ENCODE measurements around the gene GCKR. TPM values are rescaled to one million over a fixed set of nuclear protein-coding genes. Genes with fewer than 3 reads are reported as not detected.

Gene GCKR
- total and polyA plus RNA-seq, 8 donors = 0.56 to 4.0 (median 1.8) TPM

DNA sequence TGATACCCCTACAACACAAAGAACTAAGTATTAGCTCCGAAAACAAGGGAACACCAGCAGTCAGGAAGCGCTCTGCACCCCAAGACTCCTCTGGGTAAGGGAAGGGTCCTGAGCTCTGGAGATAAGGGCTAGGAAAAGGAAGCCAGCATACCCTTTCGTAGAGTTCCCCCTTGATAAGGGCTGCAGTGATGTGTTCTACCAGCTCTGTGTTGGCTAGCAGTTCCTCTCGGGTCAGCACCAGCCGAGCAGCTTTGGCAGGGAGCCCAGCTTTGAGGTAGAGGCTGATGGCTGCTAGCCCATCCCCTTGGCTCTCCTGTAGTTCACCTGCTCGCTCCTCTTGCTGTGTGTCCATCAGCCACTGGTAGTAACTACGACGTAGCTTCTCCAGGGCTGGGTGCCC is 35.5 kb upstream of the GCKR start:
- FAIRE-seq (no peak), ATAC-seq (no peak), DNase-seq (peak in 1 of 6 donors; percentile 33)
- Histone ChIP-seq H3K9me3 (no peaks in the 10 kb centered on the region), H3K4me1 (no peaks in the 10 kb centered on the region), H3K4me3 (no peak overlapping the region), H3K36me3 (peaks cover 0 to 29% (median 0%) of the 10 kb centered on the region in 3 donors), H3K27ac (no peak overlapping the region), H3K27me3 (no peaks in the 10 kb centered on the region)
- TF ChIP-seq, protein P1, sequence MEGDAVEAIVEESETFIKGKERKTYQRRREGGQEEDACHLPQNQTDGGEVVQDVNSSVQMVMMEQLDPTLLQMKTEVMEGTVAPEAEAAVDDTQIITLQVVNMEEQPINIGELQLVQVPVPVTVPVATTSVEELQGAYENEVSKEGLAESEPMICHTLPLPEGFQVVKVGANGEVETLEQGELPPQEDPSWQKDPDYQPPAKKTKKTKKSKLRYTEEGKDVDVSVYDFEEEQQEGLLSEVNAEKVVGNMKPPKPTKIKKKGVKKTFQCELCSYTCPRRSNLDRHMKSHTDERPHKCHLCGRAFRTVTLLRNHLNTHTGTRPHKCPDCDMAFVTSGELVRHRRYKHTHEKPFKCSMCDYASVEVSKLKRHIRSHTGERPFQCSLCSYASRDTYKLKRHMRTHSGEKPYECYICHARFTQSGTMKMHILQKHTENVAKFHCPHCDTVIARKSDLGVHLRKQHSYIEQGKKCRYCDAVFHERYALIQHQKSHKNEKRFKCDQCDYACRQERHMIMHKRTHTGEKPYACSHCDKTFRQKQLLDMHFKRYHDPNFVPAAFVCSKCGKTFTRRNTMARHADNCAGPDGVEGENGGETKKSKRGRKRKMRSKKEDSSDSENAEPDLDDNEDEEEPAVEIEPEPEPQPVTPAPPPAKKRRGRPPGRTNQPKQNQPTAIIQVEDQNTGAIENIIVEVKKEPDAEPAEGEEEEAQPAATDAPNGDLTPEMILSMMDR (IDR thresholded peaks at IDR 0.05) = no peak
- WGBS, 2 donors = 78 to 84% methylated on average over 8 of the region's 8 CpGs
- intact Hi-C loops (cut with DNase I) = no loop called here

DNA sequence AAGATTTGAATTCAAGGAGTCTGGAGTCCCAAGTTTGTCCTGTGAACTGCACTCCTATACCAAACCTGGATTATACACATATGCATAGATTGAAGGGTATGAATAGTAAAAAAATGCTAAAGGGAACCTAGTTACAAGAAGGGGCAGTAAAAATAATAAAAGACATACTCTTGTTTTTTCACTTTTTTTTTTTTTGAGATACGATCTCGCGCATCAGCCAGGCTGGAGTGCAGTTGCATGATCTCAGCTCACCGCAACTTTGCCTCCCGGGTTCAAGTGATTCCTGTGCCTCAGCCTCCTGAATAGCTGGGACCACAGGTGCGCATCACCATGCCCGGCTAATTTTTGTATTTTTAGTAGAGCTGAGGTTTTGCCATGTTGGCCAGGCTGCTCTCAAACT is 32.2 kb upstream of the GCKR start:
- Histone ChIP-seq H3K4me3 (no peak overlapping the region), H3K4me1 (no peaks in the 10 kb centered on the region), H3K27me3 (no peaks in the 10 kb centered on the region), H3K27ac (no peak overlapping the region), H3K9me3 (no peaks in the 10 kb centered on the region), H3K36me3 (peaks cover 0 to 3% (median 0%) of the 10 kb centered on the region in 3 donors)
- WGBS, 2 donors = 96 to 99% methylated on average over 7 of the region's 7 CpGs
- no peak for ATAC-seq
- intact Hi-C loops (cut with DNase I) = no loop called here
- FAIRE-seq = no peak
- TF ChIP-seq, protein P1 (IDR thresholded peaks at IDR 0.05) = no peak
- no peak for DNase-seq

DNA sequence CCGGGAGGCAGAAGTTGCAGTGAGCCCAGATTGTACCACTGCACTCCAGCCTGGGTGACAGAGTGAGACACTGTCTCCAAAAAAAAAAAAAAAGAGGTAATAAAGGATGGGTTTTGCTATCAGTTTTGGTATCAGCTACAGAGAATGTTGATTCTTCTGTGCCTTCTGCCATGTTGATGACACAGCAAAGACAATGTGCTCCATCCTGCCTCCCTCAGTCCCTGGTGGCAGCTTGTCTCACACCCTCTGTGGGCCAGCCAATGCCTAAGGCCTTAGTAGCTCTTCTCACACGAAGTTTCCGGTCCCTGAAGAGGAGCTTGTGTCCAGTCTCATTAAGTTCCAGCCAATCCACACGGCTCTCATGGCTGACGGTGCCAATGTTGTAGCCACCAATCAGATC is 24.7 kb upstream of the GCKR start:
- no peak for FAIRE-seq
- Histone ChIP-seq H3K4me1 (no peaks in the 10 kb centered on the region), H3K4me3 (no peak overlapping the region), H3K27me3 (no peaks in the 10 kb centered on the region), H3K27ac (no peak overlapping the region), H3K36me3 (peaks cover 0 to 19% (median 0%) of the 10 kb centered on the region in 3 donors), H3K9me3 (no peaks in the 10 kb centered on the region)
- TF ChIP-seq, protein P1 (IDR thresholded peaks at IDR 0.05) = no peak
- 88 to 95% methylated on average over 5 of the region's 5 CpGs for WGBS, 2 donors
- ATAC-seq = no peak
- no peak for DNase-seq
- intact Hi-C loops (cut with DNase I) = no loop called here

DNA sequence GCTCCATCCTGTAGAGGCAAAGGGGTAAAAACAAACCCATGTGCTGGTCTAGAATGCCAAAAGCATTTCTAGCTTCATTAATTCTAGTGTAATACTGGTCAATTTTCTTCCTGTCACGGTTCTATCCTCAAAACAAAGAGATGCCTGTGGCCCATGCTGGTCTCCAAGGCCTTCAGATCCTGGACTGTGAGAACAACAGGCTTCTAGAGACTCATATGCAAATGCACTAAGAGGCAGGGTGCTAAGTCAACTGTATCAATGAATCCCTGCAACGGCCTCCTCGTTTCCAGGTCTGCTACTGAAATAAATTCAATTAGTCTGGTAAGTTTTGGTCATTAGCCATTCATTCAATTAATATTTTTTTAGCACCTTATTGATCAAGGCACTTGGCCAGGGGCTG is 11.1 kb upstream of the GCKR start:
- intact Hi-C loops (cut with DNase I) = no loop called here
- no peak overlapping the region for H3K27ac ChIP-seq
- H3K4me1 ChIP-seq = peaks cover 0 to 8% (median 0%) of the 10 kb centered on the region in 3 donors
- no peak for ATAC-seq
- 64 to 67% methylated on average over 3 of the region's 3 CpGs for WGBS, 2 donors
- H3K36me3 ChIP-seq = peaks cover 0 to 17% (median 0%) of the 10 kb centered on the region in 3 donors
- H3K9me3 ChIP-seq = no peaks in the 10 kb centered on the region
- H3K4me3 ChIP-seq = no peak overlapping the region
- DNase-seq = no peak
- TF ChIP-seq, protein P1 (IDR thresholded peaks at IDR 0.05) = no peak
- no peak for FAIRE-seq
- no peaks in the 10 kb centered on the region for H3K27me3 ChIP-seq

DNA sequence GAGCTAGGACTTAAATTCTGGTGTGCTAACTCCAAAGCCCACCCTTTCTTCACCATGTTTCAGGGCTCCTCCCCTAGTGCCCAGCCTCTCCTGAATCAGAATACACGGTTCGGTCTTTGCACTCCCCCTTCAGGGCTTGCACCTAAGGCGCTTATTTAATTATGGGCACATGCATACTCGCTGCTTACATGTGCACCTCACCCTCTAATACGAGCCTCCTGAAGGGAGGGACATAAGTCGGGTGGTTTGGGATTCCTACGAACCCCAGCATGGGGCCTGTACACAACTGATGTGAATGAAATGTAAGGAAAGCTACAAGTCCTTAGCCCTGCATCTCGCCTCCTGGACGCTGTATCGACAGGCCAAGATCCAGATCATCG is 7.5 kb upstream of the GCKR start:
- no peaks in the 10 kb centered on the region for H3K27me3 ChIP-seq
- H3K36me3 ChIP-seq = no peaks in the 10 kb centered on the region
- H3K27ac ChIP-seq = peak overlapping the region; percentile 43 to 75 (median 58)
- no peaks in the 10 kb centered on the region for H3K9me3 ChIP-seq
- ATAC-seq (peak in 3 of 4 donors; percentile 9 to 31 (median 31)), DNase-seq (no peak), FAIRE-seq (no peak)
- TF ChIP-seq, protein P1 (IDR thresholded peaks at IDR 0.05) = no peak
- intact Hi-C loops (cut with DNase I) = no loop called here
- H3K4me3 ChIP-seq = peak overlapping the region; percentile 38 to 61 (median 45)
- 1% methylated on average over 11 of the region's 11 CpGs for WGBS, 2 donors
- H3K4me1 ChIP-seq = peaks cover 0 to 8% (median 0%) of the 10 kb centered on the region in 3 donors

Data from pancreas (tissue), 10 donors.